GM21367 (cell line): Measurements from ENCODE around the gene TTC23L.
A peak's percentile ranks its signal among the peaks of the same experiment; 100 is the strongest.
"Not testable (repeated sequence)": the region's sequence is repeated elsewhere in the genome, so short reads cannot be mapped to it uniquely, and the experiment has no call there.

Source experiments
- ATAC-seq: cut with Tn5 transposase; IDR thresholded peaks from one replicate; pipeline ENCODE4 v1.9.1; 2021; ENCODE audit not compliant: unreplicated experiment

TTC23L gene, protein sequence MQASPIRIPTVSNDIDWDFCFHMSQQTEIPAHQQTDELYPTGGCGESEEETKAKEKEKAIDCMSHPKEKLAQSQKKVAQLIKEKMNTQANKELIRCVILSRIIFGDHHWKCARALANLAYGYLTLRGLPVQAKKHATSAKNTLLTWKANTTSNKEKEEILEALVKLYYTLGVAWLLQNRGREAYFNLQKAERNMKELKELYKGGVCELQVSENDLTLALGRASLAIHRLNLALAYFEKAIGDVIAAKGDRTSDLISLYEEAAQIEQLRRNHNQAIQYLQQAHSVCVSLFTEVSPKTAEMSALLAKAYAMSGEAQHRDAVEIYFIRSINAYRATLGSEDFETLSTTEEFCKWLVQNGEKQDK

DNA sequence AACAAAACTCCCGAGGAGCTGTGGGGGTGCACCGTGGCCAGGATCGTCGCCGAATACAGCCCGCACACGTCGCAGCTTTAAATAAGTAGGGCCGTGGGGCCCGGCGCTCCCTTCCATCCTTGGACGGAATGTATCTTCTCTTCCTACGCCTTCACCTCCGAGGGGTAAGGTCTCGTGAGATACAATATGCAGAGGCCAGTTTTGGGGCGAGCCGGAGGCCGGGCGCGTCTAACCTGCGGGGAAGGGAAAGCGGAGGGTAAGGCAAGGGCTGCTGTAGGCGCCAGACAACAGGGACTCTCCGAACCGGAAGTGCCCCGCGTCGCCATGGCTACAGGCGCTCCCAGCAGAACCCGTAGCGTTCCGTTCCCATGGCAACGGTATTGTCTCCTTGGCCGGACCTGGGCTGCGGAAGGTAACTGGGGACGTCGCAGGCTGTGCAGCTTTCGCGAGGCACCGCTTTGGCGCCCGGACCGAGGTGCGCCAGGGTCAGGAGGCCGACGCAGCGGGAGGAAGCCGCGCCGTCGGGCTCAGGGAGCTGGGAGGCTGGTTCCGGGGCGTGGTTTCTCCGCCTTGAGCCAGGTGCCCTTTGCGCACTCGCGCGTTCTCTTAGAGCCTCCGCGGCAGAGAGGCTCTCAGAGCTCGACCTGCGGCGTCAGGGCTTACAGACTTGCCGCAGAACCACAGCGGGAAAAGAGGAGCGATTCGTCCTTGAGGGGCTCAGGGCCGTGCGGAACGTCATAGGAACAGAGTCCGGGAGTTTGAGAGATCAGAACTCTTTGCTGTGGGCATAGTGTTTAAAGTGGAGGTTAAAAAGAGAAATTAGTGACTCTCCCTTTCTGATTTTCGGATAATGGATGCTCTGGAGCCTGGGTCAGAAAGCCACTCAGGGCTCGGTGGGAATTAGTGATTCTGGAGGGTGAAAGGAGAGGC is at the start of gene TTC23L:
Gene TTC23L, plus strand, starts transcription at position 380 of the 930 bp plus-strand sequence. CDS start 1,508 bp downstream, outside the sequence.
- peak; percentile 97 for ATAC-seq

DNA sequence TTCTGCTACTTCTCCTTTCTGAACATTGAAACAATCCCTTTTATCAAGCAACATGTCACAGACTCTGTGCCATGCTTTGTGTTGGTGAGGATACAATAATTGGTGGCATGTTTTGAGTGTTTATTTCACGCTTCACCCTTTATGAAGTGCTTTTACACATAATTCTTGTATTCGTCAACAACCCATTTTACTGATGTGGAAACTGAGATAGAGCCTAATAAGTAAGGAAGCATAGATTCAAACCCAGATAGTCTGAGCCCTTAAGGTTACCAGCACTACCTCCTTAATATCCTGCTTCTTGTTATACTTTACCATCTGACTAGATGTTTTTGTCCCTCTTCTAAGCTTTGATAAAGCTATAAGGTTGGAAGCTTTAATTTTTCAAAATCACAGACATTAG is 49.3 kb upstream of the TTC23L start:
- no peak for ATAC-seq

DNA sequence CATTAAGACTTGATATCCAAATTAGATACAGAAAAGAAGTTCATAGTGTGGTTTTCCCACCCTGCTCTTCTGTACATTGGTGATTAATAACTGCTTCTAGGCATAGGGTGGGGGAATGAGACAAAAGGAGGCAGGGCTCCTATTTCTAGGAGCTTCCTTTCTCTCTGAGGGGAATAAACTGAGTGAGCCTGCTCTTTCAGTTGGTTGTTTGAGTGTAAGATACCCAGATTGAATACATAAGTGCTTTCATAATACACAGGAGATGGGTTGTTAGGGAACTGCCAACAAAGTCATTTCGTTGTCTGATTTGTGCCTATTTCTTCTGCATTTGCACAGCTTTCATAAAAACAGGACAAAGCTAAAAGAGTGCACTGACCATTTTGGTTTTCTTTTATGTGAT is 48.9 kb upstream of the TTC23L start:
- no peak for ATAC-seq

DNA sequence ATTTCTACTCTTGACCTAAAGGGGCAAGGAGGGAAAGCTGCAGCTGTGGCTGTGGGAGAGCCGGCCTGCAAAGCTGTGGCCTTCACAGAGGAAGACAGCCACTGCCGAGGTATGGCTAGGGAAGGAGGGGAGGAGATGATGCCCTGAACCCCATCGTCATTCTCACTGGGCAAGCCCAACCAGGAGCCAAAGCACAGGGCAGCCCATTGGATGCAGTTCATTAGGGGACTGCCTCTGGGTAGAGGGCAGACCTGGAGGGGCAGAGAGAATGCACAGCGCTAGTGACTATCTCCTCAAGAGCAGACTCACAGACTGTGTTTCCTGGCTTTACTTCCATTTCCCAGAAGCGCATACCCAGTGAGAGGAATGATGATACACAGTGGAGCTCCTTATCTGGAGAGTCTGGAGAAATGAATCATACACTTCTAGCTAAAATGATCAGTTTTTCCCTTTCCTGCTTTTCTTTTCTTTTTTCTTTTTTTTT is 47.2 kb upstream of the TTC23L start:
- ATAC-seq: no peak

DNA sequence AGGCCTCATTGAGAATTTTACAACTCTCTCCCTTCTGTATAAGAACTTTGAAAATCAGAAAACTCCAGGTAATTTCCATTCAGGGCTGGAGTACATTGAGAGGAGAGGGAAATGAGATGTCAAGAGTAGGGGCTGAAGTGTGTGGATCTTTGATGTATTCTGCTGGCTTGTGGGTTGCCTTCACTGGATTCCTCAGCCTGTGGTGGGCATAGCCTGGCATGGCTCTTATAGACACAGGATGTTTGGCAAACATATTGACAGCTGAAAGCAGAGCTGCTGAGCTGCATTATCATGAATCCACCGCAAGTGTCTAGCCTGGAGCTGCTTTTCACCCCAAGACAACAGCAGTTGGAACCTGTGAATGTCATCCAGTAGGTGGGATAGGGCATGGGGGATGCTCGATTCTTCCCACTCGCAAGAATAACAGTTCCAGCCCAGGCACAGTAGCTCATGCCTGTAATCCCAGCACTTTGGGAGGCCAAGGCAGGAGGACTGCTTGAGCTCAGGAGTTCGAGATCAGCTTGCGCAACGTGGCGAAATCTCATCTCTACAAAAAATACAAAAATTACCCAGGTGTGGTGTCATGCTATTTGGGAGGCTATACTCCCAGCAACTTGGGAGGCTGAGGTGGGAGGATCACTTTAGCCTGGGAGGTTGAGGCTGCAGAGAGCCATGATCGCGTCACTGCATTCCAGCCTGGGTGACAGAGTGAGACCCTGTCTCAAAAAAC is 36.0 kb upstream of the TTC23L start:
- no peak for ATAC-seq

DNA sequence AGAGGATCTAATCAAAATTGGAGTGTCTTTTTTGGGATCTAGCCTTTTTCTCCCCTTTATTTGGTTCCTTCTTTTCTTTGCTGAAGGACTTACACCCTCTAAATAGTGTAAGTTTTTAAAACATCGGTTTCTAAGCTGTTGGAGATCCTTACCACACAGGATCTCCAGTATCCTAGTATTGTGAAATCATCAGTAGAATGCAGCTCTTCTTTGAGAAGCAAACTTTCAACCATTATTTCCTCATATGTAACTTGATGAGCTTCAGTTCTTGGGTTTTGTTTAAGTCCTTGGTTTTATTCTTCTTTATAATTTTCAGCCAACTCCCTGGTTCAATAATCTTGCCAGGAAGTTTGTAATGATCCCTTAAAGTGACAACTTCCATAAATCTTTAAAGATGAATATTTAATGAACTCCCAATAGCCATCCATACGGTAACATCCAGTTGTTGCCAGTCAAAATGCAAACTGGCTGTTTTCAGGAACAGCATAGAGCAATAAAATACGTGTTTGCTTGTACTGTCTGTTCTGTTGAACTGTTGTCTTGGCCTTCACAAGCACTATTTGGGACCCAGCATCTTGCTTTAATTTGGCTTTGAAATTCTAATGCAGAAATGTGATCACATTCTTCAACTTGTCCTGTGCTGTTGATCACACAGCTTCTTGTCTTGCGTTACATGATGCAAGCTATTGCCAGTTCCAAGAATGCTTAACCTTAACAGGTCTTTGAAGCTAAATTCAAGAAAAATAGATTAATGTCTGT is 34.8 kb upstream of the TTC23L start:
- no peak for ATAC-seq

DNA sequence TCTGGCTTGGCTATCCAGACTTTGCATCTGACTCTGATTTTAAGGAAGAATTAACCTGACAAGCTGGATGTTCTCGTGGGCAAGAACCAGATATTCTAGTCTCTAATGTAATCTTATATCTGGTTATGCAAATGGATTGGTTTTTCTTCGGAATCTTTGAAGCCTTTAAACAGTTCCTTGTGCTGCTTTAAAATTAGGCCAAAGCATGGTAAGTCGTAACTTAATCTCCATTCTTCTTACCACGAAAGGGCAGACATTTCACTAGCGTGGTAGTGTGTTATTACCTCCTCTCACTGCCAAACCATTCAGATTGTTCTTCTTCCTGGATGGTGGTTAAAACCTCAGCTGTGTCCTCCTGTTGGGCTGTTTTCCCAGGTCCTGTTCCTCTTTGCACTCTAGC is 34.1 kb upstream of the TTC23L start:
- ATAC-seq: no peak

DNA sequence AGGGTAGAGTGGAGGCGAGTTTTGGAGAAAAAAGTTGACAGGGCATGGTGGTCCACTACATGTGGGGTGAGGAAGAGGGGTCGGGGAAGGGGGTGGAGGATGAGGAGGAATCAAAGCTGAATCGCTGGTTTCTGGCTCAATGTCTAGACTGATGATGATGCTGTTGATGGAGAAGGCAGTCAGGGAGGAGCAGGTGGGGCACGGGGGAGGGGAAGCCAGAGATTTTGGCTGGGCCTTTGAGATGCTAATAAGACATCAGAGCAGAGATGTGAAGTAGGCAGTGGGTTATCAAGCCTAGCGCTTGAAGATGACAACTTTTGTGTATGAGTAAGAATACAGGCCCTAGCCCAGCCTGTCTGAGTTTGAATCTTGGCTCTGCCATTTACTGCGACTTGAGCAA is 32.4 kb upstream of the TTC23L start:
- no peak for ATAC-seq

DNA sequence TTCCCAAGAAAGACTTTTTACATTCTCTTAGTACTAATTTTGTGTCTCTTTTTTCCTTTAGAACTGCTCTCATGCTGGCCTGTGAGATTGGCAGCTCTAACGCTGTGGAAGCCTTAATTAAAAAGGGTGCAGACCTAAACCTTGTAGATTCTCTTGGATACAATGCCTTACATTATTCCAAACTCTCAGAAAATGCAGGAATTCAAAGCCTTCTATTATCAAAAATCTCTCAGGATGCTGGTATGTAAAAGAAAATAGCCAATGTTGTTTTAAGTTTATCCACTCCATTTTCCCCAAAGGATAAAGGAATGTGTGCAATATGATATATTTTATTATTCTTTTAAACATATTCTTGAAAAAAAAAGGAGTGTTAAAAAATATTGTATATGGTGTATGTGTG is 27.3 kb upstream of the TTC23L start:
- ATAC-seq: no peak

DNA sequence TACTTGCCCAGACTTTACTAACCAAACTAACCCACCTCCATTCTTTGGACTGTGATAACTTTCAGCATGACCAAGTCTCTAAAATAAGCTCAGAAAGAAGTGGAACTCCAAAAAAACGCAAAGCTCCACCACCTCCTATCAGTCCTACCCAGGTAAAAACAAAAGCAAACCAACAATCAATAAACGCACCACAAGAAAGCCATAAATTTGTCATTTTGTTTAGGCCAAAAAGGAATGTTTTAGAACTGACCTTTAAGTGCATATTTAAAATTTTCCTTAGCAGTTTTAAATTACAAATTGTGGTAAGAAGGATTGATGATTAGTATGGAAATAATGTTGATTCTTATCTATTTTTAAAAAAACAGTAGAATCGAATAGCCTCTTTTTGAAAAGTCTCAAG is 25.5 kb upstream of the TTC23L start:
- no peak for ATAC-seq

DNA sequence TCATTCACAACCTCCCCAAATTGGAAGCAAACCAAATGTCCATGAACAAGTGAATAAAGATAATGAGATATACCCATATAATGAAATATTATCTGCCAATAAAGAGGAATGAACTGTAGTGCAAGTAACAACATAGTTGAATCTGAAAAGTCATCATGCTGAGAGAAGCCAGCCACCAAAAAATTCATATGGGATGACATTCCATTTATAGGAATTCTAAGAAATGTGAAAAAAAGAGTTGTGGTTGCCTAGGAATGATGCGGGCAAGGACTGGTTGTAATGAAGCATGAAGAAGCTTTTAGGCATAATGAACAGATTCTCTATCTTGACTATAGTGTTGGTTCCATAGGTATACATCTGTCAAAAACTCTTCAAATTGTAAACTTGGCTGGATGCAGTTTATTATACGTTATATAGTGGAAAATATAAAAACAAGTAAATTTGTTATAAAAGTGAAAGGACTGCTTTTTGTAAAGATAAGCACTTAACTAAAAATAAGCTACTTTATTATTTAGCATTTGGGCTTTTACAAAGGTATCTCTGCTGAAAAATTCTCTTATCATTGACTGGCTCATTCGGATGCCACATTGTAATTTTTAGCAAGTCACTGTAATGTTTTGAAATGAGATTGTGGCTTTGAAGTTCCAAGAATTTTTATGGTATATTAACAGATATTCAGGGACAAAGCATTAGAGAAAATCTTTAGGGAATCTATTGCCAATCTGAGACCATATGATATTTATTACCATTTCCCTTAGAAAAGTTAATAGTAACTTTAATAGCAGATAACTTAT is 21.2 kb upstream of the TTC23L start:
- no peak for ATAC-seq

DNA sequence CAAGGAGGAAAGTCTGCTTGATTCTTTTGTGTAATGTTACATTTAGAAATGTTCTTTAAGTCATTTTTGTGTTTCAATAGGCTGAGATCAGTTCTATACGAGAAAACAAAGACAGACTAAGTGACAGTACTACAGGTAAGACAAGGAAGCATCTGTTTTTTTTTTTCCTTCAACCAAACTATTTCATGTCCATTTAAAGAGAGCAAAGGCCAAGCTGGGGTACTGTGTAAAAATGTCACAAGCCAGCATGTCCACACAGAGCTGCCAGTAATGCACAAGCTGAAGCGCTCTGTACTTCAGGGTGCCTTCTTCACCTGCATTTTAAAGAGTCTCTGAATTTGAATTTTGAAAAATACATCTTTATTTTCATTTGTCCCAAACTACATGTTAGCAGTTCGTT is 20.2 kb upstream of the TTC23L start:
- no peak for ATAC-seq

DNA sequence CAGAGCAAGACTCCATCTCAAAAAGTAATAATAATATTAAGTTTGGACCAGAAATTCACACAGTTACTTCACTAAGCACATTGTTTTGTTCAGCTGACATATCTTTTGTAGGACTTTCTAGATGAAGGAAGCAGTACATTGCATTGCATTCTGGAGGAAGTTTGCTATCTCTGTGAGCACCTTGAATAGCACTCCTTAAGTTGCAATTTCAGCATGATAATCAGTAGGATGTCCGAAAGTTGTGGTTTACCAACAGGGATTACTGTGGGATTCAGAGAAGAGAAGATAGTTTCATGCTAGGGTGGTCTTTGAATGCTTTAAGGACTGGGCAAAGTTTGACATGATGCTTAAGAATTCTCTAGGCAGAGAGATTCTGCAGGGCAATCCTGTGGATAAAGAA is 18.4 kb upstream of the TTC23L start:
- no peak for ATAC-seq

DNA sequence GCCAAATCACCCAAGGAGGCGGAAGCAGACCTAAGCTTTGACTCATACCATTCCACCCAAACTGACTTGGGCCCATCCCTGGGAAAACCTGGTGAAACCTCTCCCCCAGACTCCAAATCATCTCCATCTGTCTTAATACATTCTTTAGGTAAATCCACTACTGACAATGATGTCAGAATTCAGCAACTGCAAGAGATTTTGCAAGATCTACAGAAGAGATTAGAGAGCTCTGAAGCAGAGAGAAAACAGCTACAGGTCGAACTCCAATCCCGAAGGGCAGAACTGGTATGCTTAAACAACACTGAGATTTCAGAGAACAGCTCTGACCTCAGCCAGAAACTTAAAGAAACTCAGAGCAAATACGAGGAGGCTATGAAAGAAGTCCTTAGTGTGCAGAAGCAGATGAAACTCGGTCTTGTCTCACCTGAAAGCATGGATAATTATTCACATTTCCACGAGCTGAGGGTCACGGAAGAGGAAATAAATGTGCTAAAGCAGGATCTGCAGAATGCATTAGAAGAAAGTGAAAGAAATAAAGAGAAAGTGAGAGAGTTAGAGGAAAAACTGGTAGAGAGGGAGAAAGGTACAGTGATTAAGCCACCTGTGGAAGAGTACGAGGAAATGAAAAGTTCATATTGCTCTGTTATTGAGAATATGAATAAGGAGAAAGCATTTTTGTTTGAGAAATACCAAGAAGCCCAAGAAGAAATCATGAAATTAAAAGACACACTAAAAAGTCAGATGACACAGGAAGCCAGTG is 15.8 kb upstream of the TTC23L start:
- ATAC-seq: no peak

DNA sequence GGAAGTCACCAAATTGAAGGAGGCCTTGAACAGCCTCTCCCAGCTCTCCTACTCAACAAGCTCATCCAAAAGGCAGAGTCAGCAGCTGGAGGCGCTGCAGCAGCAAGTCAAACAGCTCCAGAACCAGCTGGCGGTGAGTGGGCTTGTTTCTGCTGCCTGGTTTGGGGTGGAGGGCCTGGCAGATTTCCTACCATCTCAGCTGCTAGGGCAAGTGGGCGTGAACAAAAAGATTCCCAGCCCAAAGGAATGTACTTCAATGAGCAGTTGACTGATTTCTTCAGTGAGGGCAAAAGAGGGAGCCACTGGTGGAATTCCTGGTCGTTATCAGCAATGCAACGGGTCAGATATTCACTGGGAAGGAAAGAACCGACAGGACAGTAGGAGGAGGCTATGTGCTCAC is 12.6 kb upstream of the TTC23L start:
- ATAC-seq: no peak

DNA sequence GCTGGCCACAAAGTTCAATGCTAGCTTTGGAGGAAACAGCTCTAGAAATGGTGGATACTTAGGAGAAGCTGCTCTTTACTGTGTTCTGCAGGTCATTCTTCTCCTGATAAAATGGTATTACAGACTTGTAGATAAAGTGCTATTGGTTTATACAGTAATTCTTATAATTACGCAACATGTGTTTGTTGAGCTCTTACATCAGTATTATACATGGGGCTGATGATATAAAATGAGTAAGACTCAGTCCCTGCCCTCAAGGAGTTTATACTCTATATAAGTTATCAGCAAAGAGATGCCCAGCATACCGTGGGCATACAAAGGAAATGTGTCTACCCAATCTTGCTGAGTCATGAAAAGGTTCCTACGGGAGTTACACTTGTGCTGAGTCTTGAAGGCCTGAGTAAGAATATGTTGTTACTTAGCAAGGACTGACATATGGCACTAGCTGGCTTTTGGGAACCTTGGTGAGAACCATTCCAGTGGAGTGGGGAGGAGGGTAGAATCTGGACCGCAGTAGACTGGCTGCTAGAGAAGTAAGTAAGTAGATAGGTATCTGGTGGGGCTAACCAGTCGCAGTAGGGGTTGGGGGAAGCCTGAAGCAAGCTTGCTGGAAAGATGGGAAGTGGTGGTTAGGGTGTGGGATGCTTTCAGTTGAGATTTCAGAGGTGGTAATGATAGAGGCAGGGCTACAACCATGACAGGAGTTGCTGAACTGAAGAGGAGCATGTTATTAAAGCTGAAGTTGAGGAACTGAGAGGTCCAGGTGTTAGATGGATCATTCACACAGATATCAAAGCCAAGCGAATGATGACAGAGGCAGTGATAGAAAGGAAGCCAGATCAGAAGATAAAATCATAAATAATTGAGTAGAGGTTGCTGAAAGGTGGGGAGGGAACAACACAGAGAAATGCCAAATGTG is 11.1 kb upstream of the TTC23L start:
- ATAC-seq: no peak

DNA sequence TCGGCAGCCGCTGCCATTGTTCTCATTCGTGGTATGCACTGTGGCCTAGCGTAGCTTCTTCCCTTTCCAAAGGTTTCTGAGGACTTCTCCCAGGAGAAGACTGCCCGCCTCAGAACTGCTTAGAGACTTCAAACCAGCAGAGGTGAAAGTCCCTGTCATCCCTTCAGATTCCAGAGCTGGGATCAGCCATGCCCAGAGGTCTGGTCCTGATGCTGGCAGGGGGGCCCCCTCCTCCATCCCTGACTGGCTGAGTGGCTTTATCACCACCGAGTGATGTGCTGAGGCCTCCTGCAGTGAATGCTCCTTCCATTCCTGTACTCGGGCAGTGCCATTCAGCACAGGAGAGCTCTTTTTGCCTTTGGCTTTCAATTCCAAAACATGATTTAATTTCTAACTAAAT is 8.1 kb upstream of the TTC23L start:
- ATAC-seq: not testable (repeated sequence)

DNA sequence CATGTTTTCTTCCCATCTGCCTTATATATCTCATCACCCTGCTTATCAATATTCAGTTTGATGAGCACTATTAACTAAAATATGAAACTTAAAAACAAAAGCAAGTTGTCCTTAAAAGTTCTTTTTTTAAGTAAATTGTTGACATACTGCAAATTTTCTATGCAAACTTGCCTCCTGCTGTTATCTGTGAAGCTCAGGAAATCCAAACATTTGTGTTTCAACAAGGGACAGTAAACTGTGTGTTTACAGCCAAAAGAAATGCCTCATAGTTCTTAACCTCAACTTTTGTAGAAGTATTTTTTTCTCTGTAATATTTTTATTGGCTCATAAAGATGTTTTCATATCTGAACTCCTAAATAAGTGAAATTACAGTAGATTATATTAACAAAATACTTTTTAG is 7.7 kb upstream of the TTC23L start:
- ATAC-seq: no peak
